HepG2 (cell line): Measurements from ENCODE around the gene PTPN14. TPM values are rescaled to one million over a fixed set of nuclear protein-coding genes. Genes with fewer than 3 reads are reported as not detected.

Experiments
- ATAC-seq: fragments of 200-7000 bp; cut with Tn5 transposase; 3 replicates; pipeline ENCODE4 v1.9.1; 2020; ENCODE audit warnings: mild to moderate bottlenecking, moderate library complexity
- BruUV-seq: library from RNA; stranded (reverse); fragments of 400-500 nt; replicated peaks from 2 replicates; lab custom pipeline; 2021; lab: Mats Ljungman, UMichigan
- CTCF ChIA-PET: fragments of 300-600 bp; formaldehyde crosslinking; extraction: SDS; loops from one replicate; lab custom pipeline; 2021; ENCODE audit warnings: low total read pairs, inconsistent platforms, low intra/inter-chr PET ratio; lab: Yijun Ruan, JAX
- POLR2A ChIA-PET: fragments of 350-600 bp; sonication (Branson Sonifier 250); formaldehyde crosslinking; loops from one replicate; lab custom pipeline; 2020; ENCODE audit warnings: antibody characterized with exemption, inconsistent platforms; lab: Yijun Ruan, JAX
- DNase-seq: peaks from one replicate; pipeline ENCODE4 v3.0.0-alpha.2; 2015; ENCODE audit warnings: low spot score
- FAIRE-seq: peaks from 3 replicates; lab custom pipeline; 2011; peaks lifted over from hg19 to GRCh38; lab: Jason Lieb, UNC
- H2AFZ ChIP-seq: one replicate; pipeline ENCODE4 v1.6.1; 2011; ENCODE audit warnings: low read length, inconsistent platforms
- H3K27ac ChIP-seq: fragments of 300-600 bp; 3 replicates; pipeline ENCODE4 v1.8.0; 2011; ENCODE audit warnings: mixed run types, mild to moderate bottlenecking, mixed read lengths, low read length, inconsistent platforms; ENCODE audit not compliant: insufficient read depth; ENCODE audit errors: extremely low read length
- H3K27me3 ChIP-seq, 2 experiments: fragments of 200-600 bp in 1 of 2; 2 replicates in 1 of 2; 3 replicates in 1 of 2; pipeline versions ENCODE4 v1.6.0 to v1.8.0; 2011; ENCODE audit warnings: low read length in 2 of 2, mild to moderate bottlenecking in 2 of 2, moderate library complexity in 2 of 2, inconsistent platforms in 1 of 2; ENCODE audit not compliant: insufficient read depth in 2 of 2, control insufficient read depth in 1 of 2
- H3K36me3 ChIP-seq, 2 experiments: fragments of 200-600 bp in 1 of 2; replicated peaks in 1 of 2; 2 replicates in 1 of 2; 3 replicates in 1 of 2; pipeline versions ENCODE4 v1.5.1 to v1.8.0; 2011; ENCODE audit warnings: low read length in 2 of 2, inconsistent platforms in 1 of 2; ENCODE audit not compliant: insufficient read depth in 2 of 2, control insufficient read depth in 1 of 2
- H3K4me1 ChIP-seq: 2 replicates; pipeline ENCODE4 v1.5.1; 2012; ENCODE audit warnings: low read length, inconsistent platforms; ENCODE audit not compliant: insufficient read depth
- H3K4me2 ChIP-seq: 2 replicates; pipeline ENCODE4 v1.6.0; 2011; ENCODE audit warnings: low read depth, low read length, inconsistent platforms
- H3K4me3 ChIP-seq, 3 experiments: fragments of 200-600 bp in 1 of 3; sonication (generic), shearing (Covaris generic) in 1 of 3; replicated peaks in 1 of 3; 2 replicates each; pipeline ENCODE4 v1.5.1; 2011 to 2016; ENCODE audit warnings: low read length in 3 of 3, inconsistent platforms in 2 of 3, low read depth in 2 of 3, mild to moderate bottlenecking in 2 of 3, control low read depth in 1 of 3, mixed read lengths in 1 of 3; ENCODE audit not compliant: insufficient read depth in 1 of 3
- H3K79me2 ChIP-seq: one replicate; pipeline ENCODE4 v1.6.1; 2011; ENCODE audit warnings: low read length, inconsistent platforms; ENCODE audit not compliant: insufficient read depth
- H3K9ac ChIP-seq: 2 replicates; pipeline ENCODE4 v1.6.0; 2011; ENCODE audit warnings: mild to moderate bottlenecking, low read depth, low read length, inconsistent platforms; ENCODE audit not compliant: insufficient read depth
- H3K9me3 ChIP-seq: 2 replicates; pipeline ENCODE4 v1.5.1; 2012; ENCODE audit warnings: mild to moderate bottlenecking, low read length
- H4K20me1 ChIP-seq: 2 replicates; pipeline ENCODE4 v1.6.0; 2011; ENCODE audit warnings: inconsistent platforms, mild to moderate bottlenecking, low read length, moderate library complexity; ENCODE audit not compliant: insufficient read depth
- ARID4A ChIP-seq: sonication (generic); formaldehyde crosslinking; IDR thresholded peaks from 2 replicates; pipeline ENCODE4 v1.5.0; 2020; ENCODE audit warnings: mild to moderate bottlenecking, missing genetic modification reagents, borderline replicate concordance
- CEBPZ ChIP-seq: IDR thresholded peaks from 2 replicates; pipeline ENCODE4 v1.6.1; 2012; ENCODE audit warnings: low read length, improper control_type of control experiment
- KLF15 ChIP-seq: sonication (generic); formaldehyde crosslinking; IDR thresholded peaks from 2 replicates; pipeline ENCODE4 v1.8.1; 2023; ENCODE audit warnings: borderline replicate concordance, mild to moderate bottlenecking, inconsistent platforms, missing genetic modification reagents, mixed read lengths
- SALL2 ChIP-seq: sonication (generic); formaldehyde crosslinking; IDR thresholded peaks from 2 replicates; pipeline ENCODE4 v1.8.1; 2023; ENCODE audit warnings: mild to moderate bottlenecking, missing genetic modification reagents, inconsistent platforms
- SMC3 ChIP-seq: IDR thresholded peaks from 2 replicates; pipeline ENCODE4 v1.6.1; 2011; ENCODE audit warnings: low read length, improper control_type of control experiment
- STAG1 ChIP-seq: sonication (generic); formaldehyde crosslinking; IDR thresholded peaks from 2 replicates; pipeline ENCODE4 v1.4.0; 2020; ENCODE audit warnings: missing genetic modification reagents
- ZFP41 ChIP-seq: sonication (generic); formaldehyde crosslinking; IDR thresholded peaks from 2 replicates; pipeline ENCODE4 v1.4.0; 2020; ENCODE audit warnings: mild to moderate bottlenecking, missing genetic modification reagents, borderline replicate concordance
- ZNF766 ChIP-seq: sonication (generic); formaldehyde crosslinking; IDR thresholded peaks from 2 replicates; pipeline ENCODE4 v1.5.0; 2020; ENCODE audit warnings: missing genetic modification reagents, borderline replicate concordance
- WGBS: methylation state at CpG from one replicate; pipeline ENCODE4 v1.1.6; 2017; ENCODE audit warnings: low lambda C conversion rate; 5-methylcytosine and 5-hydroxymethylcytosine counted together
- in situ Hi-C: cut with HindIII; loops from 2 replicates; pipeline ENCODE4 v1.10.0; 2017; ENCODE audit warnings: low pct_unique_long_range_greater_than_20kb; ENCODE audit not compliant: extremely low pct_ligation_motif_present
- intact Hi-C: fragments of 100-400 bp; cut with micrococcal nuclease; formaldehyde crosslinking; loops from one replicate; pipeline ENCODE4 v1.10.0; 2022; ENCODE audit not compliant: unreplicated experiment
- polyA plus RNA-seq, 8 experiments: library from polyadenylated mRNA; depleted of rRNA in 3 of 8; stranded (reverse) in 7 of 8; unstranded in 1 of 8; fragments of >200 nt; fragmentation: Illumina TruSeq in 4 of 8; extraction: Trizol in 4 of 8; gene quantifications; 2 replicates each; pipeline versions ENCODE4 v1.2.1 to v1.2.3, GENCODE V29; 2011 to 2016; ENCODE audit warnings: low read depth in 4 of 8, missing spikeins in 1 of 8, mixed read lengths in 1 of 8; ENCODE audit not compliant: insufficient read depth in 1 of 8
- total RNA-seq, 5 experiments: library from RNA; depleted of rRNA; stranded (reverse); fragments of >200 nt; fragmentation: Illumina TruSeq; extraction: Trizol; gene quantifications; 2 replicates each; pipeline ENCODE4 v1.2.3, GENCODE V29; 2016; ENCODE audit warnings: low read depth in 1 of 5
- TF ChIP-seq, protein P1 (sequence below): sonication (generic); formaldehyde crosslinking; IDR thresholded peaks from 2 replicates; pipeline ENCODE4 v1.5.0; 2020; ENCODE audit warnings: mild to moderate bottlenecking, missing genetic modification reagents, moderate library complexity

Gene PTPN14
- total and polyA plus RNA-seq, 2 of the 13 experiments (the other 11 are each of a cell fraction or from before 2014, with no cell fraction given): 3.9 to 4.7 TPM

GRCh38 chr1:214332946-214333798, 218.2 kb downstream of the PTPN14 start:
- Histone ChIP-seq H3K27me3 (no peaks in the 10 kb centered on the region), H4K20me1 (peaks cover 3% of the 10 kb centered on the region), H3K4me2 (no peak overlapping the region), H2AFZ (no peak overlapping the region), H3K9ac (no peak overlapping the region), H3K27ac (no peak overlapping the region), H3K79me2 (no peaks in the 10 kb centered on the region), H3K36me3 (peaks cover 25 to 78% of the 10 kb centered on the region in 2 experiments), H3K9me3 (no peaks in the 10 kb centered on the region), H3K4me3 (no peak overlapping the region), H3K4me1 (no peaks in the 10 kb centered on the region)
- no TSS peak for BruUV-seq
- intact Hi-C loops (loop anchor here (1.0 to 10.0 kb wide), 2 partner anchors 252 to 1192 kb away; no protein-coding TSS in a partner anchor), in situ Hi-C loops (loop anchor here (5.0 to 10.0 kb wide), 3 partner anchors 71 to 252 kb away; no protein-coding TSS in a partner anchor)
- peak; percentile 23 for DNase-seq
- ATAC-seq: peak; percentile 64
- WGBS: 81% methylated on average over 5 of the region's 6 CpGs
- ChIA-PET POLR2A (no interaction called here), CTCF (interaction anchor here (1.2 to 8.2 kb wide), 5 partner anchors 71 to 295 kb away, joined by 3 to 82 read pairs (median 10); no protein-coding TSS in a partner anchor)
- FAIRE-seq: no peak
- TF ChIP-seq ZFP41 (CRISPR knock-in tag) (no peak), ZNF766 (CRISPR knock-in tag) (0 out of 2 replicates have a peak, but pooled peaks have one; percentile 28), ARID4A (no peak), SMC3 (peak; percentile 57; the same call in 1 of the 2 replicates), STAG1 (peak; percentile 68), CEBPZ (no peak), KLF15 (CRISPR knock-in tag) (no peak), SALL2 (CRISPR knock-in tag) (0 out of 2 replicates have a peak, but pooled peaks have one; percentile 25)
- TF ChIP-seq, protein P1, sequence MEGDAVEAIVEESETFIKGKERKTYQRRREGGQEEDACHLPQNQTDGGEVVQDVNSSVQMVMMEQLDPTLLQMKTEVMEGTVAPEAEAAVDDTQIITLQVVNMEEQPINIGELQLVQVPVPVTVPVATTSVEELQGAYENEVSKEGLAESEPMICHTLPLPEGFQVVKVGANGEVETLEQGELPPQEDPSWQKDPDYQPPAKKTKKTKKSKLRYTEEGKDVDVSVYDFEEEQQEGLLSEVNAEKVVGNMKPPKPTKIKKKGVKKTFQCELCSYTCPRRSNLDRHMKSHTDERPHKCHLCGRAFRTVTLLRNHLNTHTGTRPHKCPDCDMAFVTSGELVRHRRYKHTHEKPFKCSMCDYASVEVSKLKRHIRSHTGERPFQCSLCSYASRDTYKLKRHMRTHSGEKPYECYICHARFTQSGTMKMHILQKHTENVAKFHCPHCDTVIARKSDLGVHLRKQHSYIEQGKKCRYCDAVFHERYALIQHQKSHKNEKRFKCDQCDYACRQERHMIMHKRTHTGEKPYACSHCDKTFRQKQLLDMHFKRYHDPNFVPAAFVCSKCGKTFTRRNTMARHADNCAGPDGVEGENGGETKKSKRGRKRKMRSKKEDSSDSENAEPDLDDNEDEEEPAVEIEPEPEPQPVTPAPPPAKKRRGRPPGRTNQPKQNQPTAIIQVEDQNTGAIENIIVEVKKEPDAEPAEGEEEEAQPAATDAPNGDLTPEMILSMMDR (CRISPR knock-in tag): peak; percentile 78
